Right lobe of liver (tissue), 6 donors: Measurements from ENCODE around the gene ADAMTS14. TPM values are rescaled to one million over a fixed set of nuclear protein-coding genes. Genes with fewer than 3 reads are reported as not detected.

Source experiments
- ATAC-seq, 4 donors: fragments of 200-7000 bp; cut with Tn5 transposase; one replicate each; pipeline ENCODE4 v1.9.1; 2020; ENCODE audit warnings: mild to moderate bottlenecking in 4 of 4, moderate library complexity in 4 of 4
- DNase-seq, 3 donors: peaks; one replicate each; pipeline ENCODE4 v3.0.0-alpha.2; 2020
- H3K27ac ChIP-seq, 3 donors: fragments of 200-600 bp; one replicate each; pipeline ENCODE4 v1.8.0; 2022
- H3K27me3 ChIP-seq, 2 donors: fragments of 200-600 bp; one replicate each; pipeline ENCODE4 v1.8.0; 2022
- H3K36me3 ChIP-seq, 4 donors: fragments of 200-600 bp; sonication (generic) in 1 of 4; one replicate each; pipeline versions ENCODE4 v1.5.1 to v1.8.0; 2017 to 2022; ENCODE audit warnings: control low read depth in 1 of 4
- H3K4me1 ChIP-seq, 4 donors: fragments of 200-600 bp; sonication (generic) in 1 of 4; one replicate each; pipeline versions ENCODE4 v1.5.1 to v1.8.0; 2017 to 2022; ENCODE audit warnings: control low read depth in 1 of 4
- H3K4me3 ChIP-seq, 3 donors: fragments of 200-600 bp; one replicate each; pipeline ENCODE4 v1.8.0; 2022
- H3K9me3 ChIP-seq, 4 donors: fragments of 200-600 bp; sonication (generic) in 1 of 4; one replicate each; pipeline versions ENCODE4 v1.5.1 to v1.8.0; 2017 to 2022; ENCODE audit warnings: control low read depth in 1 of 4
- POLR2A ChIP-seq: fragments of 450-650 bp; IDR thresholded peaks from one replicate; pipeline ENCODE4 v1.6.1; 2017; ENCODE audit warnings: antibody characterized with exemption, mild to moderate bottlenecking
- WGBS: methylation state at CpG from one replicate; pipeline ENCODE4 v1.1.6; 2018; ENCODE audit warnings: low coverage, low lambda C conversion rate; ENCODE audit not compliant: insufficient coverage; ENCODE audit errors: missing lambda C conversion rate; 5-methylcytosine and 5-hydroxymethylcytosine counted together
- intact Hi-C, 2 donors: fragments of 100-400 bp; cut with DNase I; formaldehyde crosslinking; loops; one replicate each; pipeline versions ENCODE4 v1.11.2 to v1.14.1; 2022
- total RNA-seq, 6 experiments: library from RNA; depleted of rRNA in 2 of 6; stranded (reverse); fragments of >200 nt in 2 of 6; fragmentation: NEBNext Ultra II Directional in 3 of 6; extraction: Animal tissue kit (Norgen Biotek cat#: 25700) in 3 of 6; gene quantifications; one replicate each; pipeline versions ENCODE4 v1.1.0 to v1.2.4, GENCODE V29; 2016 to 2023
- TF ChIP-seq, protein P1 (sequence below), 4 donors: fragments of 200-600 bp in 3 of 4; fragments of 450-650 bp in 1 of 4; IDR thresholded peaks; one replicate each; pipeline versions ENCODE4 v1.5.1 to v1.8.0; 2016 to 2022; ENCODE audit warnings: antibody characterized with exemption in 4 of 4, mild to moderate bottlenecking in 2 of 4
- donor health status: DM: no; HTN: yes; CAD: no.
- donor health status: DM: no; HTN: no; CAD: no.
- donor health status: DM: no; HTN: no; CAD: no.
- donor health status: DM: no; HTN: yes; CAD: no.
- donor health status: DM: no; HTN: yes; CAD: no.

ADAMTS14 gene
- total RNA-seq, 6 experiments from 2014 or later = 0.06 to 0.18 (median 0.11) TPM

DNA sequence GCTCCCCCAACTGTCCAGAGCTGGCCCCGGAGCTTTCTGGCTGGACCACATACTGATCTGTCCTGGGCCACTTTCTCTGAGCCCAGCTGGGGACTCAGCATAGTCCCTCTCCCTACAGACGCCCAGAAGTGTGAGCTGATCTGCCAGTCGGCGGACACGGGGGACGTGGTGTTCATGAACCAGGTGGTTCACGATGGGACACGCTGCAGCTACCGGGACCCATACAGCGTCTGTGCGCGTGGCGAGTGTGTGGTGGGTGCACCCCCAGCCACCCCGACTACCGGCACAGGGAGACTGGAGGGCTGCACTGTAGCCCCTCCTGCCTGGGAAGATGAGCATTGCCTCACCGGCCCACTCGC, 71.1 kb downstream of the ADAMTS14 start:
- no peak for DNase-seq
- Histone ChIP-seq H3K36me3 (no peaks in the 10 kb centered on the region), H3K27ac (no peak overlapping the region), H3K27me3 (no peaks in the 10 kb centered on the region), H3K9me3 (no peaks in the 10 kb centered on the region), H3K4me1 (no peaks in the 10 kb centered on the region), H3K4me3 (no peak overlapping the region)
- intact Hi-C loops = no loop called here
- WGBS = no CpG with 5 or more reads among the region's 17 CpGs
- no peak for ATAC-seq
- TF ChIP-seq POLR2A = no peak

- TF ChIP-seq POLR2A = no peak
- TF ChIP-seq, protein P1, sequence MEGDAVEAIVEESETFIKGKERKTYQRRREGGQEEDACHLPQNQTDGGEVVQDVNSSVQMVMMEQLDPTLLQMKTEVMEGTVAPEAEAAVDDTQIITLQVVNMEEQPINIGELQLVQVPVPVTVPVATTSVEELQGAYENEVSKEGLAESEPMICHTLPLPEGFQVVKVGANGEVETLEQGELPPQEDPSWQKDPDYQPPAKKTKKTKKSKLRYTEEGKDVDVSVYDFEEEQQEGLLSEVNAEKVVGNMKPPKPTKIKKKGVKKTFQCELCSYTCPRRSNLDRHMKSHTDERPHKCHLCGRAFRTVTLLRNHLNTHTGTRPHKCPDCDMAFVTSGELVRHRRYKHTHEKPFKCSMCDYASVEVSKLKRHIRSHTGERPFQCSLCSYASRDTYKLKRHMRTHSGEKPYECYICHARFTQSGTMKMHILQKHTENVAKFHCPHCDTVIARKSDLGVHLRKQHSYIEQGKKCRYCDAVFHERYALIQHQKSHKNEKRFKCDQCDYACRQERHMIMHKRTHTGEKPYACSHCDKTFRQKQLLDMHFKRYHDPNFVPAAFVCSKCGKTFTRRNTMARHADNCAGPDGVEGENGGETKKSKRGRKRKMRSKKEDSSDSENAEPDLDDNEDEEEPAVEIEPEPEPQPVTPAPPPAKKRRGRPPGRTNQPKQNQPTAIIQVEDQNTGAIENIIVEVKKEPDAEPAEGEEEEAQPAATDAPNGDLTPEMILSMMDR (IDR thresholded peaks at IDR 0.05) = no peak
- no peak for DNase-seq
- Histone ChIP-seq H3K27me3 (no peaks in the 10 kb centered on the region), H3K27ac (no peak overlapping the region), H3K9me3 (no peaks in the 10 kb centered on the region), H3K4me1 (no peaks in the 10 kb centered on the region), H3K36me3 (no peaks in the 10 kb centered on the region), H3K4me3 (no peak overlapping the region)
- 85% methylated on average over 4 of the region's 13 CpGs for WGBS
- intact Hi-C loops = no loop called here
- ATAC-seq = no peak
Observed at GRCh38 chr10:70743879-70744278, 71.6 kb downstream of the ADAMTS14 start.

- Histone ChIP-seq H3K9me3 (no peaks in the 10 kb centered on the region), H3K4me3 (no peak overlapping the region), H3K27ac (no peak overlapping the region), H3K36me3 (no peaks in the 10 kb centered on the region), H3K27me3 (no peaks in the 10 kb centered on the region), H3K4me1 (no peaks in the 10 kb centered on the region)
- no peak for ATAC-seq
- DNase-seq = no peak
- intact Hi-C loops = no loop called here
- TF ChIP-seq, protein P1 (IDR thresholded peaks at IDR 0.05) = no peak
- no peak for TF ChIP-seq POLR2A
- 48% methylated on average over 6 of the region's 6 CpGs for WGBS
Observed at GRCh38 chr10:70744617-70745143, 72.4 kb downstream of the ADAMTS14 start.

- WGBS = 82% methylated on average over 1 of the region's 2 CpGs
- Histone ChIP-seq H3K4me1 (no peaks in the 10 kb centered on the region), H3K9me3 (no peaks in the 10 kb centered on the region), H3K4me3 (no peak overlapping the region), H3K36me3 (no peaks in the 10 kb centered on the region), H3K27ac (no peak overlapping the region), H3K27me3 (no peaks in the 10 kb centered on the region)
- intact Hi-C loops = no loop called here
- no peak for TF ChIP-seq POLR2A
- TF ChIP-seq, protein P1 (IDR thresholded peaks at IDR 0.05) = no peak
- no peak for ATAC-seq
- DNase-seq = no peak
Observed at GRCh38 chr10:70745555-70745954, 73.2 kb downstream of the ADAMTS14 start.

- H3K36me3 ChIP-seq = no peaks in the 10 kb centered on the region
- no peak overlapping the region for H3K27ac ChIP-seq
- TF ChIP-seq, protein P1 (IDR thresholded peaks at IDR 0.05) = no peak
- no peak for TF ChIP-seq POLR2A
- DNase-seq (no peak), ATAC-seq (no peak)
- no peak overlapping the region for H3K4me3 ChIP-seq
- no peaks in the 10 kb centered on the region for H3K4me1 ChIP-seq
- intact Hi-C loops = no loop called here
- 79% methylated on average over 11 of the region's 15 CpGs for WGBS
- no peaks in the 10 kb centered on the region for H3K27me3 ChIP-seq
- no peaks in the 10 kb centered on the region for H3K9me3 ChIP-seq
Observed at GRCh38 chr10:70747192-70747965, 75.1 kb downstream of the ADAMTS14 start.
